Glutamatergic neuron (in vitro differentiated cells): ENCODE results near the gene SLC30A9. TPM values are rescaled to one million over a fixed set of nuclear protein-coding genes. Genes with fewer than 3 reads are reported as not detected.

ENCODE experiments used
- DNase-seq: peaks from one replicate; pipeline ENCODE4 v3.0.0; 2022
- H3K27ac Mint-ChIP-seq: one replicate; pipeline ENCODE4 v1.8.0; 2020; ENCODE audit warnings: mild to moderate bottlenecking, mixed read lengths, inconsistent platforms; ENCODE audit not compliant: unreplicated experiment
- H3K27me3 Mint-ChIP-seq: one replicate; pipeline ENCODE4 v1.8.0; 2020; ENCODE audit warnings: mild to moderate bottlenecking, moderate library complexity, mixed read lengths, inconsistent platforms; ENCODE audit not compliant: unreplicated experiment
- H3K36me3 Mint-ChIP-seq: one replicate; pipeline ENCODE4 v1.8.0; 2020; ENCODE audit warnings: mild to moderate bottlenecking, mixed read lengths, inconsistent platforms; ENCODE audit not compliant: unreplicated experiment
- H3K4me1 Mint-ChIP-seq: one replicate; pipeline ENCODE4 v1.8.0; 2020; ENCODE audit warnings: mild to moderate bottlenecking, low read depth, mixed read lengths, inconsistent platforms; ENCODE audit not compliant: unreplicated experiment
- H3K4me3 Mint-ChIP-seq: one replicate; pipeline ENCODE4 v1.8.0; 2020; ENCODE audit warnings: mild to moderate bottlenecking, mixed read lengths, inconsistent platforms; ENCODE audit not compliant: unreplicated experiment
- H3K9me3 Mint-ChIP-seq: one replicate; pipeline ENCODE4 v1.8.0; 2020; ENCODE audit warnings: mild to moderate bottlenecking, moderate library complexity, mixed read lengths, inconsistent platforms; ENCODE audit not compliant: unreplicated experiment
- total RNA-seq: library from RNA; stranded (reverse); fragmentation: NEBNext Ultra II Directional; extraction: Animal tissue kit (Norgen Biotek cat#: 25700); gene quantifications from one replicate; pipeline ENCODE4 v1.2.1, GENCODE V29; 2021; ENCODE audit not compliant: unreplicated experiment
- TF ChIP-seq, protein P1 (sequence below): fragments of 200-600 bp; sonication (generic); IDR thresholded peaks from one replicate; pipeline ENCODE4 v1.5.0; 2021; ENCODE audit not compliant: partially characterized antibody, unreplicated experiment

The SLC30A9 gene
- total RNA-seq, 1 donor from 2014 or later = 70.2 TPM

DNA sequence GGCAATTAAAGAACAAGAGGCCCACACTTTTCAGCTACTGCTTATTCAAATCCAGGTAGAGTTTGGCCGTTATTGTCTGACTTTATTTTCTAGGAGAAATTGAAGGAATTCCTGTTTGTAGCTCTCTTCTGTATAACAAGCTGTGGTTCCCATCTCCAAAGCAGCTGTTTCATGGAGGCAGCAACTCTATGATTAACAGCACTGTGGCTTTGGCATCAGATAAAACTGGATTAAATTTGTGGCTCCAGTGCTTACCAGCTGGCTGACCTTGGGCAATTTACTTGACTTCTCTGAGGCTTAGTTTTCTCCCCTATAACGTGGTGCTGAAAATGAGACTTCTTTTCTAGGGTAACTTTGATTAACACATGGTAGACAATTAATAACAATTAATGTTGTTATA, 28.1 kb downstream of the SLC30A9 start:
- no peaks in the 10 kb centered on the region for H3K4me1 Mint-ChIP-seq
- no peak overlapping the region for H3K4me3 Mint-ChIP-seq
- no peaks in the 10 kb centered on the region for H3K9me3 Mint-ChIP-seq
- peaks cover under 1% of the 10 kb centered on the region for H3K36me3 Mint-ChIP-seq
- TF ChIP-seq, protein P1, sequence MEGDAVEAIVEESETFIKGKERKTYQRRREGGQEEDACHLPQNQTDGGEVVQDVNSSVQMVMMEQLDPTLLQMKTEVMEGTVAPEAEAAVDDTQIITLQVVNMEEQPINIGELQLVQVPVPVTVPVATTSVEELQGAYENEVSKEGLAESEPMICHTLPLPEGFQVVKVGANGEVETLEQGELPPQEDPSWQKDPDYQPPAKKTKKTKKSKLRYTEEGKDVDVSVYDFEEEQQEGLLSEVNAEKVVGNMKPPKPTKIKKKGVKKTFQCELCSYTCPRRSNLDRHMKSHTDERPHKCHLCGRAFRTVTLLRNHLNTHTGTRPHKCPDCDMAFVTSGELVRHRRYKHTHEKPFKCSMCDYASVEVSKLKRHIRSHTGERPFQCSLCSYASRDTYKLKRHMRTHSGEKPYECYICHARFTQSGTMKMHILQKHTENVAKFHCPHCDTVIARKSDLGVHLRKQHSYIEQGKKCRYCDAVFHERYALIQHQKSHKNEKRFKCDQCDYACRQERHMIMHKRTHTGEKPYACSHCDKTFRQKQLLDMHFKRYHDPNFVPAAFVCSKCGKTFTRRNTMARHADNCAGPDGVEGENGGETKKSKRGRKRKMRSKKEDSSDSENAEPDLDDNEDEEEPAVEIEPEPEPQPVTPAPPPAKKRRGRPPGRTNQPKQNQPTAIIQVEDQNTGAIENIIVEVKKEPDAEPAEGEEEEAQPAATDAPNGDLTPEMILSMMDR = no peak
- no peaks in the 10 kb centered on the region for H3K27me3 Mint-ChIP-seq
- H3K27ac Mint-ChIP-seq = no peak overlapping the region
- no peak for DNase-seq

DNA sequence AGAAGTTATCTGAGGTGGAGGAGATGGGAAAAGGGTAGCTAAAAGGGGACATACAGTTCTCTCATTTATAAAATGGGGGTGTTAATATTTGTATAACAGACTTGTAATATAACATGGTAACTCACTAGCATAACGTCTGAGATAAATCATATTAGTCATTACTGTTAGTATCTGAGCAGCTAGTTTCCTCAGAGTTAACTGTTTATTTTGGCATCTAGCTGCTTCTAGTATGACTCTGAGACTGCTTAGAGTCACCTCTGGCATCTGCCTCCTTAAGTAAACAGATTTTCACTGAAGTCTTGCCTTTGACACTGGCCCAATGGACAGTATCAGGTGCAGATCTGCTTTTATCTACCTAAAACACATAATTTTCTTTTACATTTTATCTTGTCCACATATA, 58.1 kb downstream of the SLC30A9 start:
- Mint-ChIP-seq H3K27ac (no peak overlapping the region), H3K4me1 (no peaks in the 10 kb centered on the region), H3K36me3 (peaks cover 26% of the 10 kb centered on the region), H3K4me3 (no peak overlapping the region), H3K9me3 (peaks cover 7% of the 10 kb centered on the region), H3K27me3 (no peaks in the 10 kb centered on the region)
- TF ChIP-seq, protein P1 = no peak
- no peak for DNase-seq

DNA sequence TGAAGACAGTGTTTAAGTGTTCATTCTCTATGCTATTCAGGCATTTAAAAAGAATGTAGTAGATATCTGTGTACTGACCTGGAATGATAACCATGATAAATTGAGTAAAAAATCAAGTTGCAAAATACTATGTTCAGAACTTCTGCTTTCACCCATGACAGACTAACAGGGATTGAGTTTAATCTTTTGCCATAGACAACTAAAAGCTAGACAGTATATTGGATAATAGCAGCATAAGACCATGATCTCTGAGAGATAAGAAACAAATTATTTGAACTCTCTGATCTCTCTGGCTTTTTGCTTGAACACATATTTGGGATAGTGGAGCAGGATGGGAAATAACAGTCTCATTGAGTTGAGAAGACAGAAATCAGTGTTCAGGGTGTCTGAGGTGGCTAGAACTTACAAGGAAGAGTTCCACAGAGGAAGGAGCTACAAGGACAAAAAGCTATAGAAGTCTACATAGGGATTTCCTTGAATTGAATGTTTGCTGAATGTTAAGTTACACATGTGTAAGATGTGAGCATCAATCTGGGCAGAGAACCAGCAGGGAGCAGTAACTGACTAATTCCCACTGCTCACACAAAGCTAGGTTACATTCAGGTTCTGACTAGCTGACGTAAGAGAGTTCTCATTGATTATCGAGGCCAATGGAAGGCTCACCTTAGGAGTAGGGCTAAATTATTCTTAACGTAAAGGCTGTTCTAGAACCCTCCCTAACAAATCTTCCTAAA, 60.4 kb downstream of the SLC30A9 start:
- DNase-seq = no peak
- Mint-ChIP-seq H3K27me3 (no peaks in the 10 kb centered on the region), H3K4me1 (no peaks in the 10 kb centered on the region), H3K9me3 (no peaks in the 10 kb centered on the region), H3K27ac (no peak overlapping the region), H3K4me3 (no peak overlapping the region), H3K36me3 (peaks cover 7% of the 10 kb centered on the region)
- TF ChIP-seq, protein P1 = no peak

DNA sequence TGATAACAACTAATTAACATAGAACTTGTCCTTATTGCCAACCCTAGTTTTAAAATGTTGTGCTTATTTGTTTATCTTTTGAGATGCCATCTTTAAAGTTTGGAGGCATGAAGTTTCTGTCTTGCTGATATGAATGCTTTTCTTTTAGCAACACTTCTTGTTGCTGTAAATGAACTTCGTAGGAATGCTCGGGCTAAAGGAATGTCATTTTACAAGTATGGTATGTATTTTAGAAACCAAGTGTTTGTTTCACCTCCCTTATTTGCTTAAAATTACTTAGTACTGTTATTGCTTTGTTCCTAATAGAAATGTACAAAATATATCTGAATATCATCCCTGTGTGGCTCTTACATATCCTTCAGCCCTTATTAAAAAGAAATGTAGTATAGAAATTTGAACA, 76.1 kb downstream of the SLC30A9 start:
- H3K4me1 Mint-ChIP-seq = no peaks in the 10 kb centered on the region
- no peaks in the 10 kb centered on the region for H3K27me3 Mint-ChIP-seq
- no peaks in the 10 kb centered on the region for H3K9me3 Mint-ChIP-seq
- H3K27ac Mint-ChIP-seq = no peak overlapping the region
- no peak for DNase-seq
- TF ChIP-seq, protein P1 = no peak
- H3K36me3 Mint-ChIP-seq = no peaks in the 10 kb centered on the region
- no peak overlapping the region for H3K4me3 Mint-ChIP-seq

DNA sequence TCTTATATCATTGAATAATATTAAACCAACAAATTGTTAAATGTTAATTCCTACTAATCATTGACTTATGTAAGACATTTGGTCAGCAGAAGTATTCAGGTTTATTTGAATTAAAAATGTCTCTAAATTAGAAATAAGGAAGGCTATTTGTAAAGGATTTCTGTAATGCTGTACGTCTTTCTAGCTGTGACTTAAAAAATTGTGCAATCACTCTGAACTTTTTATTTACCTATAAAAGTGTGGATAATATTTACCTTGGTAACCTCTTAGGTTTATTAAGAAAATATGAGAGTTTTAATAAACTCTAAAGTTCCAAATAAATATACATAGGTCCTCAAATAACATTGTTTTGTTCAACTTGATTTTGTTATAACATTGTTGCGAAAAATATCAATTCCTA, 76.9 kb downstream of the SLC30A9 start:
- Mint-ChIP-seq H3K27ac (no peak overlapping the region), H3K27me3 (no peaks in the 10 kb centered on the region), H3K4me3 (no peak overlapping the region), H3K36me3 (no peaks in the 10 kb centered on the region), H3K9me3 (no peaks in the 10 kb centered on the region), H3K4me1 (no peaks in the 10 kb centered on the region)
- DNase-seq = no peak
- TF ChIP-seq, protein P1 = no peak
